HEK293 (cell line): Measurements from ENCODE around the gene PTPRG.
A peak's percentile ranks its signal among the peaks of the same experiment; 100 is the strongest.

Experiments
- CTCF ChIA-PET: fragments of 350-600 bp; formaldehyde crosslinking; extraction: SDS; loops from one replicate; lab custom pipeline; 2021; ENCODE audit warnings: antibody characterized with exemption; lab: Yijun Ruan, JAX
- POLR2A ChIA-PET: fragments of 300-600 bp; formaldehyde crosslinking; extraction: SDS; loops from one replicate; lab custom pipeline; 2020; ENCODE audit warnings: antibody characterized with exemption, inconsistent platforms; lab: Yijun Ruan, JAX
- H3K27ac ChIP-seq: fragments of 200-500 bp; sonication (Bioruptor generic); 2 replicates; pipeline ENCODE4 v1.5.1; 2014; ENCODE audit warnings: low read depth, low read length, control low read depth, inconsistent platforms; ENCODE audit errors: extremely low read depth
- H3K36me3 ChIP-seq, 2 experiments: fragments of 200-500 bp in 1 of 2; sonication (Bioruptor generic) in 1 of 2; 1 replicate in 1 of 2; 2 replicates in 1 of 2; pipeline ENCODE4 v1.5.1; 2014 to 2017; ENCODE audit warnings: inconsistent platforms in 2 of 2, low read length in 2 of 2; ENCODE audit not compliant: control insufficient read depth in 2 of 2, insufficient read depth in 1 of 2
- H3K4me1 ChIP-seq: fragments of 200-500 bp; sonication (Bioruptor generic); 2 replicates; pipeline ENCODE4 v1.5.1; 2014; ENCODE audit warnings: mild to moderate bottlenecking, low read length, inconsistent platforms; ENCODE audit not compliant: control insufficient read depth, insufficient read depth
- H3K4me3 ChIP-seq: 2 replicates; pipeline ENCODE4 v1.5.1; 2011; ENCODE audit warnings: low read depth, mild to moderate bottlenecking, control low read depth, low read length, moderate library complexity
- H3K9me3 ChIP-seq: fragments of 200-500 bp; sonication (Bioruptor generic); 2 replicates; pipeline ENCODE4 v1.5.1; 2014; ENCODE audit warnings: low read depth, low read length, inconsistent platforms; ENCODE audit not compliant: control insufficient read depth, insufficient read depth
- FEZF1 ChIP-seq: fragments of 450-650 bp; formaldehyde crosslinking; IDR thresholded peaks from 2 replicates; pipeline ENCODE4 v1.5.1; 2016; ENCODE audit warnings: missing biosample characterization, missing genetic modification characterization
- GFI1B ChIP-seq: fragments of 450-650 bp; formaldehyde crosslinking; IDR thresholded peaks from 2 replicates; pipeline ENCODE4 v1.5.1; 2016; ENCODE audit warnings: missing biosample characterization, missing genetic modification characterization
- KLF1 ChIP-seq: fragments of 450-650 bp; formaldehyde crosslinking; IDR thresholded peaks from 2 replicates; pipeline ENCODE4 v1.5.1; 2016; ENCODE audit warnings: missing biosample characterization, missing genetic modification characterization
- OVOL3 ChIP-seq: fragments of 450-650 bp; formaldehyde crosslinking; IDR thresholded peaks from 2 replicates; pipeline ENCODE4 v1.5.1; 2016; ENCODE audit warnings: missing biosample characterization, missing genetic modification characterization
- TRIM28 ChIP-seq: IDR thresholded peaks from 2 replicates; pipeline ENCODE4 v1.6.1; 2011; ENCODE audit warnings: low read length, control low read depth, borderline replicate concordance
- ZBTB8A ChIP-seq: fragments of 450-650 bp; formaldehyde crosslinking; IDR thresholded peaks from 2 replicates; pipeline ENCODE4 v1.5.1; 2016; ENCODE audit warnings: missing biosample characterization, missing genetic modification characterization
- ZNF140 ChIP-seq: fragments of 450-650 bp; formaldehyde crosslinking; IDR thresholded peaks from 2 replicates; pipeline ENCODE4 v1.5.1; 2016; ENCODE audit warnings: missing biosample characterization, missing genetic modification characterization
- ZNF16 ChIP-seq: fragments of 450-650 bp; formaldehyde crosslinking; IDR thresholded peaks from 2 replicates; pipeline ENCODE4 v1.5.1; 2016; ENCODE audit warnings: low read depth, missing biosample characterization, missing genetic modification characterization
- ZNF2 ChIP-seq: fragments of 450-650 bp; formaldehyde crosslinking; IDR thresholded peaks from 2 replicates; pipeline ENCODE4 v1.5.1; 2016; ENCODE audit warnings: missing biosample characterization, missing genetic modification characterization
- ZNF221 ChIP-seq: fragments of 450-650 bp; formaldehyde crosslinking; IDR thresholded peaks from 2 replicates; pipeline ENCODE4 v1.5.1; 2017; ENCODE audit warnings: missing biosample characterization, missing genetic modification characterization, borderline replicate concordance
- ZNF23 ChIP-seq: fragments of 450-650 bp; formaldehyde crosslinking; IDR thresholded peaks from 2 replicates; pipeline ENCODE4 v1.5.1; 2016; ENCODE audit warnings: missing biosample characterization, missing genetic modification characterization, borderline replicate concordance
- ZNF248 ChIP-seq: fragments of 450-650 bp; formaldehyde crosslinking; IDR thresholded peaks from 2 replicates; pipeline ENCODE4 v1.5.1; 2017; ENCODE audit warnings: missing biosample characterization, missing genetic modification characterization
- ZNF548 ChIP-seq: fragments of 450-650 bp; formaldehyde crosslinking; IDR thresholded peaks from 2 replicates; pipeline ENCODE4 v1.5.1; 2016; ENCODE audit warnings: missing biosample characterization, missing genetic modification characterization
- ZNF621 ChIP-seq: fragments of 450-650 bp; formaldehyde crosslinking; IDR thresholded peaks from 2 replicates; pipeline ENCODE4 v1.5.1; 2017; ENCODE audit warnings: missing biosample characterization, missing genetic modification characterization
- ZNF654 ChIP-seq: fragments of 450-650 bp; formaldehyde crosslinking; IDR thresholded peaks from 2 replicates; pipeline ENCODE4 v1.5.1; 2016; ENCODE audit warnings: low read depth, missing biosample characterization, missing genetic modification characterization
- ZNF785 ChIP-seq: fragments of 450-650 bp; formaldehyde crosslinking; IDR thresholded peaks from 2 replicates; pipeline ENCODE4 v1.5.1; 2016; ENCODE audit warnings: missing biosample characterization, missing genetic modification characterization
- TF ChIP-seq, protein P1 (sequence below): fragments of 450-650 bp; formaldehyde crosslinking; IDR thresholded peaks from 2 replicates; pipeline ENCODE4 v1.5.1; 2016; ENCODE audit warnings: missing biosample characterization, missing genetic modification characterization
- TF ChIP-seq, protein P2 (sequence below): fragments of 450-650 bp; formaldehyde crosslinking; IDR thresholded peaks from 2 replicates; pipeline ENCODE4 v1.5.1; 2016; ENCODE audit warnings: missing biosample characterization, missing genetic modification characterization
- TF ChIP-seq, protein P3 (sequence below): fragments of 450-650 bp; formaldehyde crosslinking; IDR thresholded peaks from 2 replicates; pipeline ENCODE4 v1.5.1; 2016; ENCODE audit warnings: missing biosample characterization, missing genetic modification characterization
- TF ChIP-seq, protein P4 (sequence below): fragments of 450-650 bp; formaldehyde crosslinking; IDR thresholded peaks from 2 replicates; pipeline ENCODE4 v1.5.1; 2017; ENCODE audit warnings: missing biosample characterization, missing genetic modification characterization
- TF ChIP-seq, protein P5 (sequence below): fragments of 450-650 bp; formaldehyde crosslinking; IDR thresholded peaks from 2 replicates; pipeline ENCODE4 v1.5.1; 2016; ENCODE audit warnings: missing biosample characterization, missing genetic modification characterization

Gene PTPRG

DNA sequence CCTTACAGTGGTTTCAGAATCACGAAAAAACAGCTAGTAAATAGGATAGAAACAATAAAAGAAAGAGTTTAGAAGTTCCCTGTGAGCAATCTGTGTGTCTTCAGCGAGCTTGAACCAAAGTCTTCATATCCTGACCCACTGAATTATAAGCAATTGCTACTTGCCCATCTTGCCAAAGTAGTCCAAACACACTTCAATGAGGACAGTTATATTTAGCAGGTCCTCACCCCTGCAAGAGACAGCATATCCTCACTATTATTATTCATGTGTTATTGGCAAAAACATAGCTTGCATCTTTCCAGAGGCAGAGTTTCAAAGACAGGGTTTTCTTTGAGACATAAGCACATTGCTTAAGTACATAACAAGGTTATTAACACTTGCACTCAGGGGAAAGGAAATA, 734.2 kb downstream of the PTPRG start (continued):
- TF ChIP-seq, protein P1, sequence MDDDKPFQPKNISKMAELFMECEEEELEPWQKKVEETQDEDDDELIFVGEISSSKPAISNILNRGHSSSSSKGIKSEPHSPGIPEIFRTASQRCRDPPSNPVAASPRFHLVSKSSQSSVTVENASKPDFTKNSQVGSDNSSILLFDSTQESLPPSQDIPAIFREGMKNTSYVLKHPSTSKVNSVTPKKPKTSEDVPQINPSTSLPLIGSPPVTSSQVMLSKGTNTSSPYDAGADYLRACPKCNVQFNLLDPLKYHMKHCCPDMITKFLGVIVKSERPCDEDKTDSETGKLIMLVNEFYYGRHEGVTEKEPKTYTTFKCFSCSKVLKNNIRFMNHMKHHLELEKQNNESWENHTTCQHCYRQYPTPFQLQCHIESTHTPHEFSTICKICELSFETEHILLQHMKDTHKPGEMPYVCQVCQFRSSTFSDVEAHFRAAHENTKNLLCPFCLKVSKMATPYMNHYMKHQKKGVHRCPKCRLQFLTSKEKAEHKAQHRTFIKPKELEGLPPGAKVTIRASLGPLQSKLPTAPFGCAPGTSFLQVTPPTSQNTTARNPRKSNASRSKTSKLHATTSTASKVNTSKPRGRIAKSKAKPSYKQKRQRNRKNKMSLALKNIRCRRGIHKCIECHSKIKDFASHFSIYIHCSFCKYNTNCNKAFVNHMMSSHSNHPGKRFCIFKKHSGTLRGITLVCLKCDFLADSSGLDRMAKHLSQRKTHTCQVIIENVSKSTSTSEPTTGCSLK (tag by site-specific recombination): no peak
- TF ChIP-seq ZNF140 (tag by site-specific recombination): no peak

DNA sequence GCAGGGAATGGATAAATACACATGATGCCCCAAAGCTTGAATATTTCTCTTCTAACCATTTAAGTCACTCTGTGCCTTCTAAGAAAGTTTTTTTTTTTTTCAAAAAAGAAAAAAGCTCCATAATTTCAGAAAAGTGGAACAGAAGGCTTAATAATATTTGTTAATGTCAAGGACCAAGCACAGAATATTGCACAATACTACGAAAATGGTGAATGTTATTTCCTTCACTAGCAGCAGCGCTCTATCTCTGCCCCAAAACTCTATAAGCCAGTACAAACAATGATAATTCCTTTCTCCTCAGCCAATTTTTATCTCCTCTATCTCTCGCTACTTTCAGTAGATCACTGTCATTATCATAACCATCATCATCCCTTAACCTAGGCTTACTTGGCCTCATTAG, 739.2 kb downstream of the PTPRG start:
- TF ChIP-seq ZNF2 (tag by site-specific recombination) (no peak), ZNF221 (tag by site-specific recombination) (no peak), ZNF23 (tag by site-specific recombination) (no peak), ZNF785 (no peak), KLF1 (tag by site-specific recombination) (no peak)
- TF ChIP-seq, protein P2, sequence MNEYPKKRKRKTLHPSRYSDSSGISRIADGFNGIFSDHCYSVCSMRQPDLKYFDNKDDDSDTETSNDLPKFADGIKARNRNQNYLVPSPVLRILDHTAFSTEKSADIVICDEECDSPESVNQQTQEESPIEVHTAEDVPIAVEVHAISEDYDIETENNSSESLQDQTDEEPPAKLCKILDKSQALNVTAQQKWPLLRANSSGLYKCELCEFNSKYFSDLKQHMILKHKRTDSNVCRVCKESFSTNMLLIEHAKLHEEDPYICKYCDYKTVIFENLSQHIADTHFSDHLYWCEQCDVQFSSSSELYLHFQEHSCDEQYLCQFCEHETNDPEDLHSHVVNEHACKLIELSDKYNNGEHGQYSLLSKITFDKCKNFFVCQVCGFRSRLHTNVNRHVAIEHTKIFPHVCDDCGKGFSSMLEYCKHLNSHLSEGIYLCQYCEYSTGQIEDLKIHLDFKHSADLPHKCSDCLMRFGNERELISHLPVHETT (tag by site-specific recombination): no peak
- no peaks in the 10 kb centered on the region for H3K36me3 ChIP-seq
- ChIA-PET CTCF (no interaction called here), POLR2A (no interaction called here)
- no peak overlapping the region for H3K27ac ChIP-seq
- no peak overlapping the region for H3K4me3 ChIP-seq
- no peaks in the 10 kb centered on the region for H3K9me3 ChIP-seq
- no peaks in the 10 kb centered on the region for H3K4me1 ChIP-seq

DNA sequence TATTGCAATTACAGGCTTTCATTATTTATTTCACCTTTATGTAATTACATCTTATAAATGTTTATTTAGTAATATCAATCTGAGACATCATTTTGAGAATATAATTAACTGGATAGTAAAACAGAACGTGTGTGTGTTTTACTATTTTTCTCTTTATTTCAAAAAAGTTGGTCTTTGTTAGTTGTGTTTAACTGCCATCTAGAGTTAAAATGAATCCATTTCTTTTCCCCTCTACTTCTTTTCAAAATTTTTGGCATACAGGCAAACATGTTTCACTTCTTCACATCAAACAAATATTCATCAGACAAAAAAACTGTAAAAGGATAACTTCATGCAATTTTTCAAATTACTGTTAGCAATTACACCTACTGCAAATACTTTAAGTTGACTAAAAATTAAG, 750.8 kb downstream of the PTPRG start:
- no peak overlapping the region for H3K4me3 ChIP-seq
- H3K9me3 ChIP-seq: no peaks in the 10 kb centered on the region
- ChIA-PET CTCF (interaction anchor here (0.5 to 0.9 kb wide), 4 partner anchors 20 to 249 kb away, joined by 3 to 4 read pairs (median 3); no protein-coding TSS in a partner anchor), POLR2A (no interaction called here)
- H3K36me3 ChIP-seq: no peaks in the 10 kb centered on the region
- TF ChIP-seq ZNF654 (tag by site-specific recombination) (peak; percentile 24), TRIM28 (no peak)
- no peak overlapping the region for H3K27ac ChIP-seq
- no peaks in the 10 kb centered on the region for H3K4me1 ChIP-seq

DNA sequence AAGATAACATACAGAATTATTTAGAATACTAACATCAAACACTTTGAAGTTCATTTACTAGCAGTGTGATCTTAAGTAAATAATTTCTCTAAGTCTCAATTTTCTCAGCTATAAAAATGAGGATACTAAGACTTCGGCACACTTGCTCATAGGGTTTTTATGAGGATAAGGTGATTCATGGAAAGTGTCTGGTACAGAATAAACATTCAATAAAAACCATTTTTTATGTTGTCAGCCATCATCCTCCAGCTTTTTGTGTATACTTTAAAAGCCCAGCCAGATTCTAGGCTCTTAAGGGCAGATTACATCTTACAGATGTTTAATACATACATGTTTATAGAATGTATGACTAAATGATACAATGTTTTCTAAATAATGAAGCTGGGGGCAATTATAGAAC, 755.2 kb downstream of the PTPRG start:
- ChIA-PET CTCF (no interaction called here), POLR2A (no interaction called here)
- no peak overlapping the region for H3K27ac ChIP-seq
- no peaks in the 10 kb centered on the region for H3K9me3 ChIP-seq
- 0 out of 2 replicates have a peak, but pooled peaks cover 2% of the 10 kb centered on the region for H3K4me1 ChIP-seq
- H3K4me3 ChIP-seq: no peak overlapping the region
- H3K36me3 ChIP-seq: no peaks in the 10 kb centered on the region
- TF ChIP-seq, protein P3, sequence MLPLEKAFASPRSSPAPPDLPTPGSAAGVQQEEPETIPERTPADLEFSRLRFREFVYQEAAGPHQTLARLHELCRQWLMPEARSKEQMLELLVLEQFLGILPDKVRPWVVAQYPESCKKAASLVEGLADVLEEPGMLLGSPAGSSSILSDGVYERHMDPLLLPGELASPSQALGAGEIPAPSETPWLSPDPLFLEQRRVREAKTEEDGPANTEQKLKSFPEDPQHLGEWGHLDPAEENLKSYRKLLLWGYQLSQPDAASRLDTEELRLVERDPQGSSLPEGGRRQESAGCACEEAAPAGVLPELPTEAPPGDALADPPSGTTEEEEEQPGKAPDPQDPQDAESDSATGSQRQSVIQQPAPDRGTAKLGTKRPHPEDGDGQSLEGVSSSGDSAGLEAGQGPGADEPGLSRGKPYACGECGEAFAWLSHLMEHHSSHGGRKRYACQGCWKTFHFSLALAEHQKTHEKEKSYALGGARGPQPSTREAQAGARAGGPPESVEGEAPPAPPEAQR (tag by site-specific recombination): no peak
- TF ChIP-seq ZNF621 (tag by site-specific recombination) (no peak), ZNF548 (tag by site-specific recombination) (no peak), OVOL3 (tag by site-specific recombination) (peak; percentile 18; the same call in 1 of the 2 replicates), ZNF140 (tag by site-specific recombination) (no peak), ZNF248 (tag by site-specific recombination) (no peak), ZNF16 (tag by site-specific recombination) (no peak), ZBTB8A (no peak), GFI1B (tag by site-specific recombination) (no peak), FEZF1 (peak; percentile 49; the same call in 1 of the 2 replicates)
- TF ChIP-seq, protein P4, sequence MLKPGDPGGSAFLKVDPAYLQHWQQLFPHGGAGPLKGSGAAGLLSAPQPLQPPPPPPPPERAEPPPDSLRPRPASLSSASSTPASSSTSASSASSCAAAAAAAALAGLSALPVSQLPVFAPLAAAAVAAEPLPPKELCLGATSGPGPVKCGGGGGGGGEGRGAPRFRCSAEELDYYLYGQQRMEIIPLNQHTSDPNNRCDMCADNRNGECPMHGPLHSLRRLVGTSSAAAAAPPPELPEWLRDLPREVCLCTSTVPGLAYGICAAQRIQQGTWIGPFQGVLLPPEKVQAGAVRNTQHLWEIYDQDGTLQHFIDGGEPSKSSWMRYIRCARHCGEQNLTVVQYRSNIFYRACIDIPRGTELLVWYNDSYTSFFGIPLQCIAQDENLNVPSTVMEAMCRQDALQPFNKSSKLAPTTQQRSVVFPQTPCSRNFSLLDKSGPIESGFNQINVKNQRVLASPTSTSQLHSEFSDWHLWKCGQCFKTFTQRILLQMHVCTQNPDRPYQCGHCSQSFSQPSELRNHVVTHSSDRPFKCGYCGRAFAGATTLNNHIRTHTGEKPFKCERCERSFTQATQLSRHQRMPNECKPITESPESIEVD: peak; percentile 76
- TF ChIP-seq, protein P5, sequence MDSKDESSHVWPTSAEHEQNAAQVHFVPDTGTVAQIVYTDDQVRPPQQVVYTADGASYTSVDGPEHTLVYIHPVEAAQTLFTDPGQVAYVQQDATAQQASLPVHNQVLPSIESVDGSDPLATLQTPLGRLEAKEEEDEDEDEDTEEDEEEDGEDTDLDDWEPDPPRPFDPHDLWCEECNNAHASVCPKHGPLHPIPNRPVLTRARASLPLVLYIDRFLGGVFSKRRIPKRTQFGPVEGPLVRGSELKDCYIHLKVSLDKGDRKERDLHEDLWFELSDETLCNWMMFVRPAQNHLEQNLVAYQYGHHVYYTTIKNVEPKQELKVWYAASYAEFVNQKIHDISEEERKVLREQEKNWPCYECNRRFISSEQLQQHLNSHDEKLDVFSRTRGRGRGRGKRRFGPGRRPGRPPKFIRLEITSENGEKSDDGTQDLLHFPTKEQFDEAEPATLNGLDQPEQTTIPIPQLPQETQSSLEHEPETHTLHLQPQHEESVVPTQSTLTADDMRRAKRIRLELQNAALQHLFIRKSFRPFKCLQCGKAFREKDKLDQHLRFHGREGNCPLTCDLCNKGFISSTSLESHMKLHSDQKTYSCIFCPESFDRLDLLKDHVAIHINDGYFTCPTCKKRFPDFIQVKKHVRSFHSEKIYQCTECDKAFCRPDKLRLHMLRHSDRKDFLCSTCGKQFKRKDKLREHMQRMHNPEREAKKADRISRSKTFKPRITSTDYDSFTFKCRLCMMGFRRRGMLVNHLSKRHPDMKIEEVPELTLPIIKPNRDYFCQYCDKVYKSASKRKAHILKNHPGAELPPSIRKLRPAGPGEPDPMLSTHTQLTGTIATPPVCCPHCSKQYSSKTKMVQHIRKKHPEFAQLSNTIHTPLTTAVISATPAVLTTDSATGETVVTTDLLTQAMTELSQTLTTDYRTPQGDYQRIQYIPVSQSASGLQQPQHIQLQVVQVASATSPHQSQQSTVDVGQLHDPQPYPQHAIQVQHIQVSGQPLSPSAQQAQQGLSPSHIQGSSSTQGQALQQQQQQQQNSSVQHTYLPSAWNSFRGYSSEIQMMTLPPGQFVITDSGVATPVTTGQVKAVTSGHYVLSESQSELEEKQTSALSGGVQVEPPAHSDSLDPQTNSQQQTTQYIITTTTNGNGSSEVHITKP (tag by site-specific recombination): no peak
